HG03108 (cell line): ENCODE data around the gene RPL41.
"Not testable (repeated sequence)": the region's sequence is repeated elsewhere in the genome, so short reads cannot be mapped to it uniquely, and the experiment has no call there.

ENCODE experiments used
- ATAC-seq: cut with Tn5 transposase; IDR thresholded peaks from one replicate; pipeline ENCODE4 v1.9.1; 2021; ENCODE audit warnings: moderate library complexity; ENCODE audit not compliant: unreplicated experiment

The RPL41 gene

DNA sequence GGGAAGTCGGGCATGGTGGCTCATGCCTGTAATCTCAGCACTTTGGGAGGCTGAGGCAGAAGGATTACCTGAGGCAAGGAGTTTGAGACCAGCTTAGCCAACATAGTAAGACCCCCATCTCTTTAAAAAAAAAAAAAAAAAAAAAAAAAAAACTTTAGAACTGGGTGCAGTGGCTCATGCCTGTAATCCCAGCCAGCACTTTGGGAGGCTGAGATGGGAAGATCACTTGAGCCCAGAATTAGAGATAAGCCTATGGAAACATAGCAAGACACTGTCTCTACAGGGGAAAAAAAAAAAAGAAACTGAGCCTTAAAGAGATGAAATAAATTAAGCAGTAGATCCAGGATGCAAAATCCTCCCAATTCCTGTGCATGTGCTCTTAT, 13.8 kb upstream of the RPL41 start:
- ATAC-seq, result no peak

DNA sequence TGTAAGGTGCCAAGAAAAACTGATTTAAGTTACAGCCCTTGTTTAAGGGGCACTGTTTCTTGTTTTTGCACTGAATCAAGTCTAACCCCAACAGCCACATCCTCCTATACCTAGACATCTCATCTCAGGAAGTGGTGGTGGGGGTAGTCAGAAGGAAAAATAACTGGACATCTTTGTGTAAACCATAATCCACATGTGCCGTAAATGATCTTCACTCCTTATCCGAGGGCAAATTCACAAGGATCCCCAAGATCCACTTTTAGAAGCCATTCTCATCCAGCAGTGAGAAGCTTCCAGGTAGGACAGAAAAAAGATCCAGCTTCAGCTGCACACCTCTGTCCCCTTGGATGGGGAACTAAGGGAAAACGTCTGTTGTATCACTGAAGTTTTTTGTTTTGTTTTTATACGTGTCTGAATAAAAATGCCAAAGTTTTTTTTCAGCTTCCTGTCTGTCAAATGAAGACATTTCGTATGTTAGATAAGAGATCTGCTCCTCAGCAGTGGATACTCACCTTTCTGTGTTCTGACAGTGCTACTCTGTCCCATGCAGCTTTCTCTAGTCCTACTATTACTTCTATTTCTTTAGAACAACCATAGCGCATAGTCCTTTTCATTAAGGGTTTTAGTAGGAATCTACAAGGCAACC, 13.2 kb upstream of the RPL41 start:
- ATAC-seq, result no peak

DNA sequence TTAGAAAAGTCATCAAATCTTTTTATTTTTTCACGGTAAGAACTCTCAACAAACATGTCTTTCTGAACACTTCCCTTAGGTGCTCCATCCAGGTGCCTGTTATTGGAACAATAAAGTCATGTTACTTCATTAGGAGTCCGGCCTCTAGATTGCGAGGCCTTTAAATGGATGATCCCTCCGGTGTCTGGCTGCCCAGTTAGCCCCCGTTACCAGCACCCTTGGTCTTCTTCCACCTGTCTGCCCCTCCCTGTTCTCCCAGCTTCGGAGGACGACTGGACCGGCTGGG, 12.7 kb upstream of the RPL41 start:
- ATAC-seq, result no peak

DNA sequence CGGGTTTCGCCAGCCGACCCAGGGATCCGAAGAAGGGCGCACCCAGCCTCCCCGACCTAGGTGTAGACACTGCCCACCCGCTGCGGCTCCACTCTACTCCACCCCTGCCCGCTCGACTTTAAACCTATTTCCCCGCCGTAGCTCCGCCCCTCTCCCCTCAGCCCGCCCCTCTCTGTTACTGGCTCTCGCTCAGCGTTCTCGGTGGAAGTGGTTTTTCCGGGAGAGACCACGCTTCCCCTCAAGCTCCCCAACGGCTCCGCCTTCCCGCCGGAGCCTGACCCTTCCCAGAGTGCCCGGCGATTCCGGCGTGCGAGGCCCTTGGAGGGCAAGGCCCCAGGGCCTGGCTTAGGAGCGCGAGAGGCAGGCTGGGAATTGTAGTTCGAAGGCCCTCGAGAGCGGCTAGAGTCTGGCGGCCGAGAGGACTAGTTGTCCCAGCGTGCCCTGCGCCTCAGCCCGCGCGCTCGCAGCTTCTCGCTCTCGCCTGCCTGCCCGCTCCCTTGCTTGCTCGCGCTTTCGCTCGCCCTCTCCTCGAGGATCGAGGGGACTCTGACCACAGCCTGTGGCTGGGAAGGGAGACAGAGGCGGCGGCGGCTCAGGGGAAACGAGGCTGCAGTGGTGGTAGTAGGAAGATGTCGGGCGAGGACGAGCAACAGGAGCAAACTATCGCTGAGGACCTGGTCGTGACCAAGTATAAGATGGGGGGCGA, 12.2 kb upstream of the RPL41 start, which contains the start of gene PA2G4:
PA2G4 (plus strand) TSS at position 451 of the 706 bp plus-strand sequence; CDS start at position 630, 179 bp downstream.
- ATAC-seq, result peak; percentile 94

DNA sequence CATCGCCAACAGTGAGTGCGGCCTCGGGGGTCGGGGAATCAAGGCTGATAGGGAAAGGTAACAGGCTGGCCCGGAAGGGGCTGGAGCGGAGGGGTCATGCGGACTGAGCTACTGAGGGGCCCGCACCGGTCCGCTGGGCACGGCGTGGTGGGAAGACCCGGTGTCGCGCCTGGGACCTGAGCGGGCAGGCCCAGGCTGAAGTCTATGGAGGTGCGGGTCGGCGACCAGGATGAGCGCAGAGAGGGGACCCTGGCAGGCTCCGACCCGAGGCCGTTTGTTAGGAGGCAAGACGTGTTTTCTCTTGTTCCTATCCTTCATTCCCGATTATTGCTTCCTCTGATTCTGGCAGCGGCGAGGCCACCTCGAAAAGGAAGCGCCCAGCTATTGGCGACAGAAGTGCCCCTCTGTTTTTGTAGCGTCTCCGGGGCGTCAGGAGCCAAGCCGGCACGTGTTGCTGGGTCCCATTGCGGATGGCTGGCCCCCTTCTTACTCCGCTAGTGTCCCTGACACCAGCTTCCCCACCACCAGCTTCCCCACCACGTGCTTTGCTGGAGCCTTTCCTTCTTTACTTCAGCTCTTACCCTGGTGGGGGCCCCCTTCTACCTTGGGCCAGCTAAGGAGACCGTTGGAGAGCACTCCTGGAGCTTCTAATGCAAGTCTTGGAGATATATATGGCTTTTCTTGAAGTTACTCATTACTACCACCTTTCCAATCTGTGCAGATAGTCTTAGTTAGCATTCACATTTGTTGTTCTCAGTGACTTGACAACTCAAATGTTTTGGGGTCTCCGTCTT, 11.4 kb upstream of the RPL41 start:
- peak; percentile 4 for ATAC-seq

DNA sequence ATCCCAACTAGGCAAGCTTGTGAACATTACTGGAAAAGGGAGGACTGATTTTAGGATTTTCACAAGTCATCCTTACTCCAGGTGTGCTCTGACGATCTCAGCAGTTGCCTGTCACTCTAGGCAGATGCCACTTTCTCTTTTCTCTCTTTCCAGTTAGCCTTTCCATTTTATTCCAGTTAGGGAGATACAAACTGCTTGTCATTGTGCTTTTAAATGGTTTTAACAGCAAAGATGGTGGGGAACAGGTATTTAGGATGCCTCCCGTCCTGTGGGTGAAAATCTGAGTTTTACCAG, 10.9 kb upstream of the RPL41 start:
- ATAC-seq, result no peak

DNA sequence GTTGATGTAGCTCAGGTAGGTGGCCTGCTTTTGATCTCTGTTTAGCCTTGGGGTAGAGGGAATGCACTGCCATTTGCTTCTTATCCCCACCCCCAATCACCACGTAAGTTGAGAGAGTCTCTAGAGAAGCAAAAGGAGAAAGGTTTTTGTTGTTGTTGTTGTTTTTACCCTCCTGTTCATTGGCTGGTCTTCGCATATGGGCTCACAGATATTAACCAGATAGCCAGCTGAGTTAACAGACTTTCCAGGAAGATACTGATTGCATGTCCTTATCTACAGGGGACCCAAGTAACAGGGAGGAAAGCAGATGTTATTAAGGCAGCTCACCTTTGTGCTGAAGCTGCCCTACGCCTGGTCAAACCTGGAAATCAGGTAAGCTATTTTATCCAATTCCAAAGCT, 9.2 kb upstream of the RPL41 start:
- no peak for ATAC-seq

DNA sequence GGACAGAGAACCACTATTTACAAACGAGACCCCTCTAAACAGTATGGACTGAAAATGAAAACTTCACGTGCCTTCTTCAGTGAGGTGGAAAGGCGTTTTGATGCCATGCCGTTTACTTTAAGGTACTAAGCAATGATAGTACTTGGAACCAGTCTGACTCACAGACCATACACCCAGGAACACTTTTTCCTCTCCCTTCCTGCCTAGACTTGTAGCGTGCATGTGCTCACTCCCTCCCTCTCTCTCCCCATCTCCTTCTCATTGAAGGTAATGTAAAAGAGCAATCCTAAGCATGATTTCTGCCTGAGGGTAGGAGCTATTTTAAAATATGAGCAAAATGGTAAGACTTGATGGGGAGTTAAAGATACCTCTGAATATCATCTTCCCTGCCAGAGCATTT, 5.9 kb upstream of the RPL41 start:
- ATAC-seq, result no peak

DNA sequence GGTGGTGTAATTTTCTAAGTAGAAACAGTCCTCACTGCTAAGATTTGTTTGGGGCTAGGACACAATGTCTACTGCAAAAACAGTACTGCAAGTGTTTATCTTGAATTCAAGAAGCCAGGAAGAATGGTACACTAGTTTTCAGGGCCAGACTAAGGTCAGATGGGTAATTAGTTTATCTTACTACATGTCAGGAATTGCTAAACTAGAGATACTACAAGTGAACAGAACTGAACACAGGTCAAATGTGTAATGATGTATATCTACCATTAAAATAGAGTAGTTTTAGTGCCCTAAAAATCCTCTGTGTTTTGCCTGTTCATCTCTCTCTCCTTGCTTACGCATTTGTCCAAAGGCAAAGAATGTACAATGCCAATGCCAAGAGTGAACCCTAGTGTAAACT, 2.3 kb upstream of the RPL41 start:
- ATAC-seq, result no peak

DNA sequence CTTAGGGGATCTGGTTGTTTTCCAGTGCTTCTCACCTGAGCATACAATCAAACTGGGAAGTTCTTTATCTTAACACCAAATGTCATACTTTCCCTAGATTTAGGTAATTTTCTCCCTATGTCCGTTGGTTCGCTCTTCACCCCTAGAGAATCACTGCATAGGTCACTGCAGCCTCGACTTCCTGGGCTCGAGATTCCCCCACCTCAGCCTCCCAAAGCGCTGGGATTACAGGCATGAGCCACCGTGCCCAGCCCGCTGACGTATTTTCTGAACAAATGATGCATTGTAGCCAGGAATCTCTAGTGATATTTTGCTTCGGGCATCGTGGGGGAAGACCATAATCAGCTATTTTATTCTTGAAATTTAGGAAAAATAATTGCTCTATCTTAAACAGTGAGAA, 1.1 kb upstream of the RPL41 start:
- ATAC-seq, result no peak

DNA sequence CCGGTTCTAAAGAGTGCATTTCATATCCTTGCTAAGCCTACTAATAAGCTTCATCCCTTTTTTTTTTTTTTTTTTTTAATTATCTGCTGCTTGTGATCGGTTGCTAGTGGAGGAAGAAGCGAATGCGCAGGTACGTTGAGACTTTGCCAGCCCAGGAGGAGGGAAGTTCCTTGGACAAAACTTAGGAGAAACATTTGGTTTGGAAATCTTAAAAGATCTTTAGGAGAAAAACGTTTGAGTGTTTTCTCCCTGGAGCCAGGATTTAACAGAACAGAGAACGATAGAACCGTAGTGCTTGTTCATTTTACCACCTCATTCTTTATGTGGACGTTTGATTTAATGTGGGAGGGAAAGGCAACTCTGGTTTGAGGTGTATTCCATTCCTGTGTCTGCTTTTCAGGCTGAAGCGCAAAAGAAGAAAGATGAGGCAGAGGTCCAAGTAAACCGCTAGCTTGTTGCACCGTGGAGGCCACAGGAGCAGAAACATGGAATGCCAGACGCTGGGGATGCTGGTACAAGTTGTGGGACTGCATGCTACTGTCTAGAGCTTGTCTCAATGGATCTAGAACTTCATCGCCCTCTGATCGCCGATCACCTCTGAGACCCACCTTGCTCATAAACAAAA, 761 bp downstream of the RPL41 start:
- not testable (repeated sequence) for ATAC-seq

DNA sequence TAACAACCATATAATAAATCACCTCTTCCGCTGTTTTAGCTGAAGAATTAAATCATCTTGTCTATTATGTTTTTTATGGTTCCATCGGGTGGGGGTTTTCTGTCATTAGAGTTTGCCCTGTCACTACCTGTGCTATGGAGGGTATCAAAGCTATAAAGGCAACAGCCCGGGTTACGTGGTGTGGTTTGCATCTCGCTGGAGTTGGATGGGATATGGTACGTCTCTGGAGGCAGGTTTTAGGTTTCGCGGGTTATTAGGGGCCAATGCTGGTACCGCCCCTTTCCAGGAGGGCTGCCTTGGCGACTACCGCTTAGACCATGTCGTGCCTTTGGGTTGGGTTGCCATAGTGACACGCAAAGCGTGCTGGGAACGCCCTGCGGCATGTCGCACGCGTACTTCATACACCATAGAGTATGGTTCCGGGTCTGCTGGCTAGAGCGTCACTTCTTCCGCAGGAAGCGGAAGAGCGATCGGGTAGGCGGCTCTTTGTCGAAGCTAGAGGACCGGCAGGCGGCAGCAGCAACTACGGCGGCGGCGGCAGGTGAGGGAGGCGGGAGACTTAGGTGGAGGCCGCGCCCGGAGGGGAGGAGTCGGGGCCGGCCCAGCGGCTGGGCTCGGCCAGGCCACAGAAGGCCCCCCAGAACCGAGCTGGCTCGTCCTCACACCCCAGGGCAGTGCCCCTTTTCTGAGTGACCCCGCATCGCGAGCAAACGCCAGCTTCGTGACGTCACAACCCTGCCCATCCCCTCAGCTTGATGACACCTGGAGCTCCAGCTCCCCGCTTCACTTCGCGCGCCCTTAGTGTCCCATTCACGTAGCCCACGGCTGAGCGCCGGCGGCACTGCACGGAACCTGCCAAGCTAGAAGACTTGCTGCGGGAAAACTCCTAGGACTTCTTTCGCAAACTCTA, 1.6 kb downstream of the RPL41 start, which contains the start of gene ZC3H10:
ZC3H10 (plus strand) TSS at position 489 of the 910 bp plus-strand sequence. CDS start 2,297 bp downstream, outside the sequence.
- ATAC-seq, result peak; percentile 84

DNA sequence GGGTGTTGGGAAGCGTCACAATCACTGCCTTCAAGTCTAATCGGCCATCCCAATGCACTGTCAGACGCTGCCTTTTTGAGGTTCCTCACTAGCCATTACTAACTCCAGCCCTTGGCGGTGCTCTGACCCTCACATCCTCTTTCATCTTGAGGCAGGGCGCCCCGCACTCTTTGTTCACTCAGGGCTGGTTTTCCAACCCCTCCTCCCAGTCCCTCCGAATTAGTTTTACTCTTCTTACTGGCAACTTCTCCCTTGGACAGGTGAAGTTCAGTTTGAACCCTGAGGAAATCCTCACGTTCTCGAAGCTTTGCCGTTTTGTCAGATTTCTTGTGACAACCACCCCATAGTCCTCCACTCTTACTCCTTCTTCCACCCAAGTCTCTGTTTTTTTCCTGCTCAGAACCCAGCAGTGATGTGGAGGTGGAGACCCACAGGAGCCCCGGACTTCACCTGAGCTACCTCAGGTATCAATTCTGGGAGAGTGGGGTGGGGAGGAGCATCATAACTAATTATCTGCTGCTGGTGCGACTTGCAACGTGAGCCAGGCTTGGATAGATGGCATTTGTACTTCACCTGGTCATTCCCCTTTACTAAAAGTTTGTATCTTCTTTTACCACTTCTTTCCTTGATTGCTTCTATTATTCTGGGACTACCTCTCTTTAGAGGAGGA, 2.4 kb downstream of the RPL41 start:
- peak; percentile 5 for ATAC-seq

DNA sequence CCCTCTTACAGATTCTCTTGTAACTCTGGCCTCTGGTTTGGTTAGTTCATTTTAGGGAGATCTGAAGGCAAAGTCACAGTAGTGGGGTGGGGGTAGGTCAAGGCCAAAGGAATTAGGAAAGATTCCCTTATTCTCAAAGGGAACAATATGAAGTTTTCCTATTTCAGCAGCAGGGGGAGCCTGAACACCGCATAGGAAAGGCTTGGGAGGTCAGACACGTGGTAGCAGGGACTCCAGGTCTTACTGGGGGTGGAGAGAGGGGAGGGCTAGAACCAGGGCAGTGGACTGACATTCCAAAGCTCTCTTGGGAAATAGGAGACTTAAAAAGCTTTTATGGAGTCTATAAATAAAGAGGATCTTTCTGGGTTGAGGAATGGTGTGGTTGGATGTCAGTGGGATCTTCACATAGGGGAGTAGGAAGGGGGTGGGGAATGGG, 2.9 kb downstream of the RPL41 start:
- no peak for ATAC-seq

DNA sequence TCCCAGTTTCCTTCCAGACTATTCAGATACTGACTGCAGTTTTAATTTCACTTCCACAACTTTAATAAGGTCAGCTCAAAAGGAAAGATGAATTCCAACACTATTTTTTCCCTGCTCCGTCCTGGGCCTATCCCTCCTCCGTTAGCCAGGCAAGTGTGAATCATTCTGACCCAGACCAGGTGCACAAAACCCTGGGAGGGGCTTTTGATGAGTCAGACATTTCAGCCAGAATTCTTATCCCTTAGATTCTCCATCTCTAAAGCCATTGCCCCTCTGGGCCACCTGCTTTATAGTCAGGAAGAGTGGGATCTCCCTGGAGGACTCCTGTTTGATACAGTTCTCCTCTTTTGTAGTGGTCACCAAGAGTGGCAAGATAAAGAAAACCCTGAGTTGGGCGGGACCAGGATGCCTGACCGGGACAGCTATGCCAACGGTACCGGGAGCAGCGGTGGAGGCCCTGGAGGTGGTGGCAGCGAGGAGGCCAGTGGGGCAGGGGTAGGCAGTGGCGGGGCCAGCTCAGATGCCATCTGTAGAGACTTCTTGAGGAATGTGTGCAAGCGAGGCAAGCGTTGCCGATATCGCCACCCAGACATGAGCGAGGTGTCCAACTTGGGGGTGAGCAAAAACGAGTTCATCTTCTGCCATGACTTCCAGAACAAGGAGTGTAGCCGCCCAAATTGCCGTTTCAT, 3.9 kb downstream of the RPL41 start:
- no peak for ATAC-seq

DNA sequence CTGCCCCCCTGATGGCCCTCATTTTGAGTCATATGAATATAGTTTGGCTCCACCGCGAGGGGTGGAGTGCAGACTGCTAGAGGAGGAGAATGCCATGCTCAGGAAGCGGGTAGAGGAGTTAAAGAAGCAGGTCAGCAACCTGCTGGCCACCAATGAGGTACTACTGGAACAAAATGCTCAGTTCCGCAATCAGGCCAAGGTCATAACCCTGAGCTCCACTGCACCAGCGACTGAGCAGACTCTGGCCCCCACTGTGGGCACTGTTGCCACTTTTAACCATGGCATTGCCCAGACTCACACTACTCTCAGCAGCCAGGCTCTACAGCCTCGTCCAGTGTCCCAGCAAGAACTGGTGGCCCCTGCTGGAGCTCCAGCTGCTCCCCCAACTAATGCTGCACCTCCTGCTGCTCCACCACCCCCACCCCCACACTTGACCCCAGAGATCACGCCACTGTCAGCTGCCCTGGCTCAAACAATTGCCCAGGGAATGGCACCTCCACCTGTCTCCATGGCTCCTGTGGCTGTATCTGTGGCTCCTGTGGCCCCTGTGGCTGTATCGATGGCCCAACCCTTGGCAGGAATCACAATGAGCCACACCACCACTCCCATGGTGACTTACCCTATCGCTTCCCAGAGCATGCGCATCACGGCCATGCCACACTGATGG, 4.9 kb downstream of the RPL41 start:
- no peak for ATAC-seq

DNA sequence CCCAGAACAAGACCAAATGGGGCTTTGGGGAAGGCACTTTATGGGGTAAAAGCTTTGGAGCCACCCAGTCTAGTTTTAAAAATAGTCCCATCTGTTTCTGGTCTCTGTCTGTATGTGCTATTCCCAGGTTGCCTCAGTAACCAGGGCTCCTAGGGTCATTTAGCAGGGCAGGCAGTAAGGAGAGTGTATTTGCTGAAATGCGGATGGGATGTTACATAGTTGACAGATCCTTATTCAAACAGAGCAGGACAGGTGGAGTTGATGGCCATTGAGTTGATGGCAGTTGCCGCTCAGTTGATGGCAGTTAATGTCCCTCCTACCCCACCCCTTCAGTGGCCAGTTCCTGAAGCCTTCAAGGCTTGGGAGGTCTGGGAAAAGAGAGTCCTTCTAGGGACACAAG, 6.2 kb downstream of the RPL41 start:
- ATAC-seq, result no peak

DNA sequence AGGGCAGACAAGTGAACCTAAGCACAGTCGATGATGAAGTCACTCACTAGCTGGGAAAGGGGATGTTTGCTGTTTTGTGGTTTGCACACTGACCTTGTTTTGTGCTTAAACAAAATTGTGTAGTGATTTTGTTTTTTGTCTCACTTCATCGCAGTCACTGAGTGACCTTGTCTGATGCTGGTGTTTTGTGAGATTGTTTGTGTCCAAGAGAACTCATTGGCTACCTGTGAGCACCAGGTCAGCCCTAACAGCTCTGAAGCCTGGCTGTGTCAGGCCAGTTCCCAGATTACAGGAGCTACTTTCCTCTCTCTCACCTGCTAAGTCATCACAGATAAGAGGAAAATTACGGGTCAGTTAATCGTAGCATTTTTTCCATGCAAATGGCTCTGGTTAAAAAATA, 7.7 kb downstream of the RPL41 start:
- no peak for ATAC-seq

DNA sequence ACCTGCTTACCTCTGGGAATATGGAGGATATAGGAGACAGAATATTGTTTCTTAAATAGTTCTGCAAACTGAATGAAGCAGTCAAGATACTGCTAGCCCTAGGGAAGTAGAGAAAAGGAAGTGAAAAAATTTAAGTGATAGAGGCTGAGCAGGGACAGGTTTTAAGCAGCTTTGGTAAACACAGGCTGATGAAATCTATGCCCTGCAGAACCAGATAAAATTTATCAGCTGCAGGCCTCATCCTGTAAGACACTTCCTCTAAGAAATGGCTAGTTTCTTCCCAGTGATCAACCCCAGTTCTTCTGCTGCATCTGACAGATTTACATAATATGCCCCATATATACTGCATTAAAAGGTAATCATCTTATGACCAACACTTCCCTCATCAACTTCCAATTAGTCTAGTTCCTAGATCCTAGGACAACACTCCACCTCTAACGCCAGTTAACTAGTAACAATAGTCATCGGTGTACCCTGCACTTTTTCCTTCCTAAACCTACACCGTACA, 10.4 kb downstream of the RPL41 start:
- no peak for ATAC-seq
